HepG2 (cell line): ENCODE measurements around the gene KSR1. TPM values are rescaled to one million over a fixed set of nuclear protein-coding genes. Genes with fewer than 3 reads are reported as not detected.

ENCODE experiments used
- ATAC-seq: fragments of 200-7000 bp; cut with Tn5 transposase; 3 replicates; pipeline ENCODE4 v1.9.1; 2020; ENCODE audit warnings: mild to moderate bottlenecking, moderate library complexity
- BruUV-seq: library from RNA; stranded (reverse); fragments of 400-500 nt; replicated peaks from 2 replicates; lab custom pipeline; 2021; lab: Mats Ljungman, UMichigan
- CTCF ChIA-PET: fragments of 300-600 bp; formaldehyde crosslinking; extraction: SDS; loops from one replicate; lab custom pipeline; 2021; ENCODE audit warnings: low total read pairs, inconsistent platforms, low intra/inter-chr PET ratio; lab: Yijun Ruan, JAX
- POLR2A ChIA-PET: fragments of 350-600 bp; sonication (Branson Sonifier 250); formaldehyde crosslinking; loops from one replicate; lab custom pipeline; 2020; ENCODE audit warnings: antibody characterized with exemption, inconsistent platforms; lab: Yijun Ruan, JAX
- DNase-seq: peaks from one replicate; pipeline ENCODE4 v3.0.0-alpha.2; 2015; ENCODE audit warnings: low spot score
- FAIRE-seq: peaks from 3 replicates; lab custom pipeline; 2011; peaks lifted over from hg19 to GRCh38; lab: Jason Lieb, UNC
- H2AFZ ChIP-seq: one replicate; pipeline ENCODE4 v1.6.1; 2011; ENCODE audit warnings: low read length, inconsistent platforms
- H3K27ac ChIP-seq: fragments of 300-600 bp; 3 replicates; pipeline ENCODE4 v1.8.0; 2011; ENCODE audit warnings: mixed run types, mild to moderate bottlenecking, mixed read lengths, low read length, inconsistent platforms; ENCODE audit not compliant: insufficient read depth; ENCODE audit errors: extremely low read length
- H3K27me3 ChIP-seq, 2 experiments: fragments of 200-600 bp in 1 of 2; 2 replicates in 1 of 2; 3 replicates in 1 of 2; pipeline versions ENCODE4 v1.6.0 to v1.8.0; 2011; ENCODE audit warnings: low read length in 2 of 2, mild to moderate bottlenecking in 2 of 2, moderate library complexity in 2 of 2, inconsistent platforms in 1 of 2; ENCODE audit not compliant: insufficient read depth in 2 of 2, control insufficient read depth in 1 of 2
- H3K36me3 ChIP-seq, 2 experiments: fragments of 200-600 bp in 1 of 2; replicated peaks in 1 of 2; 2 replicates in 1 of 2; 3 replicates in 1 of 2; pipeline versions ENCODE4 v1.5.1 to v1.8.0; 2011; ENCODE audit warnings: low read length in 2 of 2, inconsistent platforms in 1 of 2; ENCODE audit not compliant: insufficient read depth in 2 of 2, control insufficient read depth in 1 of 2
- H3K4me1 ChIP-seq: 2 replicates; pipeline ENCODE4 v1.5.1; 2012; ENCODE audit warnings: low read length, inconsistent platforms; ENCODE audit not compliant: insufficient read depth
- H3K4me2 ChIP-seq: 2 replicates; pipeline ENCODE4 v1.6.0; 2011; ENCODE audit warnings: low read depth, low read length, inconsistent platforms
- H3K4me3 ChIP-seq, 3 experiments: fragments of 200-600 bp in 1 of 3; sonication (generic), shearing (Covaris generic) in 1 of 3; replicated peaks in 1 of 3; 2 replicates each; pipeline ENCODE4 v1.5.1; 2011 to 2016; ENCODE audit warnings: low read length in 3 of 3, inconsistent platforms in 2 of 3, low read depth in 2 of 3, mild to moderate bottlenecking in 2 of 3, control low read depth in 1 of 3, mixed read lengths in 1 of 3; ENCODE audit not compliant: insufficient read depth in 1 of 3
- H3K79me2 ChIP-seq: one replicate; pipeline ENCODE4 v1.6.1; 2011; ENCODE audit warnings: low read length, inconsistent platforms; ENCODE audit not compliant: insufficient read depth
- H3K9ac ChIP-seq: 2 replicates; pipeline ENCODE4 v1.6.0; 2011; ENCODE audit warnings: mild to moderate bottlenecking, low read depth, low read length, inconsistent platforms; ENCODE audit not compliant: insufficient read depth
- H3K9me3 ChIP-seq: 2 replicates; pipeline ENCODE4 v1.5.1; 2012; ENCODE audit warnings: mild to moderate bottlenecking, low read length
- H4K20me1 ChIP-seq: 2 replicates; pipeline ENCODE4 v1.6.0; 2011; ENCODE audit warnings: inconsistent platforms, mild to moderate bottlenecking, low read length, moderate library complexity; ENCODE audit not compliant: insufficient read depth
- CBFB ChIP-seq: sonication (generic); formaldehyde crosslinking; IDR thresholded peaks from 2 replicates; pipeline ENCODE4 v1.4.0; 2020; ENCODE audit warnings: missing genetic modification reagents
- KDM3A ChIP-seq: IDR thresholded peaks from 2 replicates; pipeline ENCODE4 v1.6.1; 2018; ENCODE audit warnings: low read depth, missing compliant biosample characterization
- RELA ChIP-seq: sonication (generic); formaldehyde crosslinking; IDR thresholded peaks from 2 replicates; pipeline ENCODE4 v1.4.0; 2020; ENCODE audit warnings: missing genetic modification reagents
- ZNF598 ChIP-seq: sonication (generic); formaldehyde crosslinking; IDR thresholded peaks from 2 replicates; pipeline ENCODE4 v1.5.1; 2020; ENCODE audit warnings: mild to moderate bottlenecking, missing genetic modification reagents, borderline replicate concordance
- ZNF660 ChIP-seq: sonication (generic); formaldehyde crosslinking; IDR thresholded peaks from 2 replicates; pipeline ENCODE4 v1.5.1; 2020; ENCODE audit warnings: mild to moderate bottlenecking, low read depth, missing genetic modification reagents, borderline replicate concordance
- ZNF720 ChIP-seq: sonication (generic); formaldehyde crosslinking; IDR thresholded peaks from 2 replicates; pipeline ENCODE4 v1.4.0; 2020; ENCODE audit warnings: missing genetic modification reagents
- WGBS: methylation state at CpG from one replicate; pipeline ENCODE4 v1.1.6; 2017; ENCODE audit warnings: low lambda C conversion rate; 5-methylcytosine and 5-hydroxymethylcytosine counted together
- in situ Hi-C: cut with HindIII; loops from 2 replicates; pipeline ENCODE4 v1.10.0; 2017; ENCODE audit warnings: low pct_unique_long_range_greater_than_20kb; ENCODE audit not compliant: extremely low pct_ligation_motif_present
- intact Hi-C: fragments of 100-400 bp; cut with micrococcal nuclease; formaldehyde crosslinking; loops from one replicate; pipeline ENCODE4 v1.10.0; 2022; ENCODE audit not compliant: unreplicated experiment
- polyA plus RNA-seq, 8 experiments: library from polyadenylated mRNA; depleted of rRNA in 3 of 8; stranded (reverse) in 7 of 8; unstranded in 1 of 8; fragments of >200 nt; fragmentation: Illumina TruSeq in 4 of 8; extraction: Trizol in 4 of 8; gene quantifications; 2 replicates each; pipeline versions ENCODE4 v1.2.1 to v1.2.3, GENCODE V29; 2011 to 2016; ENCODE audit warnings: low read depth in 4 of 8, missing spikeins in 1 of 8, mixed read lengths in 1 of 8; ENCODE audit not compliant: insufficient read depth in 1 of 8
- total RNA-seq, 5 experiments: library from RNA; depleted of rRNA; stranded (reverse); fragments of >200 nt; fragmentation: Illumina TruSeq; extraction: Trizol; gene quantifications; 2 replicates each; pipeline ENCODE4 v1.2.3, GENCODE V29; 2016; ENCODE audit warnings: low read depth in 1 of 5
- TF ChIP-seq, protein P1 (sequence below), 2 experiments: sonication (generic) in 1 of 2; formaldehyde crosslinking in 1 of 2; IDR thresholded peaks; 2 replicates each; pipeline versions ENCODE4 v1.6.1 to v1.9.0; 2014 to 2022; ENCODE audit warnings: antibody characterized with exemption in 1 of 2, borderline replicate concordance in 1 of 2, inconsistent platforms in 1 of 2, low read depth in 1 of 2, missing genetic modification reagents in 1 of 2
- TF ChIP-seq, protein P2 (sequence below): sonication (generic); formaldehyde crosslinking; IDR thresholded peaks from 2 replicates; pipeline ENCODE4 v1.4.0; 2020; ENCODE audit warnings: mild to moderate bottlenecking, missing genetic modification reagents

KSR1 gene
- total and polyA plus RNA-seq, 2 of the 13 experiments (the other 11 are each of a cell fraction or from before 2014, with no cell fraction given): 10.1 to 16.6 TPM

DNA sequence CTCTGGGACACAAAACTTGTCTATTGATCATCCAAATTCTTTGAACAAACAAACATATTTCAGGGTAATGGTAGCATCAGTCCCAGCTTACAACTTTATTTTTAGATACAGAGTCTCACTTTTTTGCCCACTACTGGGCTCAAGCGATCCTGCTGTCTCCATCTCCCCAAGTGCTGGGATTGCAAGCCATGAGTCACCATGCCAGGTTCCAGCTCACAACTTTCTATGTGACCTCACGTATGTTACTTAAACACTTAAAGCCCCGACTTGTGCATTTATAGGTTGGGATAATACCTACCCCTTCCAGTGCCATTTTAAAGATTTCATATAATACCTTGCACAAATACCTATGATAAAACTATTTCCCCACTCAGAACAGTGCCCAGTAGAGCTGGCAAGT, 42.0 kb upstream of the KSR1 start:
- DNase-seq (no peak), FAIRE-seq (no peak), ATAC-seq (no peak)
- in situ Hi-C loops (no loop called here), intact Hi-C loops (no loop called here)
- Histone ChIP-seq H3K79me2 (no peaks in the 10 kb centered on the region), H3K27me3 (peaks cover 0 to 12% of the 10 kb centered on the region in 2 experiments; a peak in 2 of 5 replicates), H3K27ac (no peak overlapping the region), H3K9ac (no peak overlapping the region), H3K9me3 (no peaks in the 10 kb centered on the region), H4K20me1 (no peaks in the 10 kb centered on the region), H3K36me3 (no peaks in the 10 kb centered on the region), H3K4me3 (no peak overlapping the region), H2AFZ (no peak overlapping the region), H3K4me2 (no peak overlapping the region), H3K4me1 (peaks cover 4% of the 10 kb centered on the region; the same call in 1 of the 2 replicates)
- CTCF ChIA-PET: no interaction called here
- POLR2A ChIA-PET: no interaction called here
- no peak for TF ChIP-seq ZNF660 (CRISPR knock-in tag)
- TF ChIP-seq KDM3A: no peak
- TF ChIP-seq, protein P1, sequence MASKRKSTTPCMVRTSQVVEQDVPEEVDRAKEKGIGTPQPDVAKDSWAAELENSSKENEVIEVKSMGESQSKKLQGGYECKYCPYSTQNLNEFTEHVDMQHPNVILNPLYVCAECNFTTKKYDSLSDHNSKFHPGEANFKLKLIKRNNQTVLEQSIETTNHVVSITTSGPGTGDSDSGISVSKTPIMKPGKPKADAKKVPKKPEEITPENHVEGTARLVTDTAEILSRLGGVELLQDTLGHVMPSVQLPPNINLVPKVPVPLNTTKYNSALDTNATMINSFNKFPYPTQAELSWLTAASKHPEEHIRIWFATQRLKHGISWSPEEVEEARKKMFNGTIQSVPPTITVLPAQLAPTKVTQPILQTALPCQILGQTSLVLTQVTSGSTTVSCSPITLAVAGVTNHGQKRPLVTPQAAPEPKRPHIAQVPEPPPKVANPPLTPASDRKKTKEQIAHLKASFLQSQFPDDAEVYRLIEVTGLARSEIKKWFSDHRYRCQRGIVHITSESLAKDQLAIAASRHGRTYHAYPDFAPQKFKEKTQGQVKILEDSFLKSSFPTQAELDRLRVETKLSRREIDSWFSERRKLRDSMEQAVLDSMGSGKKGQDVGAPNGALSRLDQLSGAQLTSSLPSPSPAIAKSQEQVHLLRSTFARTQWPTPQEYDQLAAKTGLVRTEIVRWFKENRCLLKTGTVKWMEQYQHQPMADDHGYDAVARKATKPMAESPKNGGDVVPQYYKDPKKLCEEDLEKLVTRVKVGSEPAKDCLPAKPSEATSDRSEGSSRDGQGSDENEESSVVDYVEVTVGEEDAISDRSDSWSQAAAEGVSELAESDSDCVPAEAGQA (IDR thresholded peaks at IDR 0.05; ENCODE audit: low read depth): no peak
- TF ChIP-seq, protein P1 (CRISPR knock-in tag; IDR thresholded peaks at IDR 0.05; ENCODE audit: borderline replicate concordance): no peak
- TF ChIP-seq ZNF598 (CRISPR knock-in tag): no peak
- TF ChIP-seq CBFB (CRISPR knock-in tag): no peak
- TF ChIP-seq ZNF720 (CRISPR knock-in tag): no peak
- TF ChIP-seq RELA: no peak
- TF ChIP-seq, protein P2, sequence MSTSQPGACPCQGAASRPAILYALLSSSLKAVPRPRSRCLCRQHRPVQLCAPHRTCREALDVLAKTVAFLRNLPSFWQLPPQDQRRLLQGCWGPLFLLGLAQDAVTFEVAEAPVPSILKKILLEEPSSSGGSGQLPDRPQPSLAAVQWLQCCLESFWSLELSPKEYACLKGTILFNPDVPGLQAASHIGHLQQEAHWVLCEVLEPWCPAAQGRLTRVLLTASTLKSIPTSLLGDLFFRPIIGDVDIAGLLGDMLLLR: no peak
- WGBS: 2% methylated on average over 3 of the region's 3 CpGs
- no TSS peak for BruUV-seq
